Adrenal gland (tissue), 5 donors: ENCODE data around the gene EPB41L2.

Experiments
- CTCF ChIP-seq, 6 experiments: fragments of 450-650 bp in 4 of 6; fragments of 200-600 bp in 2 of 6; sonication (generic) in 1 of 6; IDR thresholded peaks; 1 replicate in 5 of 6; 2 replicates in 1 of 6; pipeline versions ENCODE4 v1.5.1 to v1.8.0; 2016 to 2021; ENCODE audit warnings: antibody characterized with exemption in 6 of 6, mild to moderate bottlenecking in 2 of 6, moderate library complexity in 1 of 6
- POLR2A ChIP-seq, 2 donors: fragments of 450-650 bp; IDR thresholded peaks; one replicate each; pipeline ENCODE4 v1.6.1; 2017; ENCODE audit warnings: antibody characterized with exemption in 2 of 2, mild to moderate bottlenecking in 2 of 2, moderate library complexity in 1 of 2
- donor health status: DM: no; HTN: no; CAD: no.

- TF ChIP-seq CTCF (IDR thresholded peaks at IDR 0.05): no peak
- TF ChIP-seq POLR2A (IDR thresholded peaks at IDR 0.05): no peak
These were observed 9.4 kb downstream of the EPB41L2 start for GRCh38 chr6:131053546-131054240.
